B cell (primary cell): ENCODE measurements around the gene ADAMTSL1.

Experiments
- EZH2 ChIP-seq: IDR thresholded peaks from 2 replicates; pipeline ENCODE4 v1.6.1; 2012; ENCODE audit warnings: borderline replicate concordance, low read depth, mild to moderate bottlenecking, moderate library complexity, low read length; ENCODE audit not compliant: insufficient read depth, poor library complexity, severe bottlenecking
- TF ChIP-seq, protein P1 (sequence below): fragments of 200-600 bp; IDR thresholded peaks from one replicate; pipeline ENCODE4 v1.8.0; 2022; ENCODE audit warnings: antibody characterized with exemption, mild to moderate bottlenecking

DNA sequence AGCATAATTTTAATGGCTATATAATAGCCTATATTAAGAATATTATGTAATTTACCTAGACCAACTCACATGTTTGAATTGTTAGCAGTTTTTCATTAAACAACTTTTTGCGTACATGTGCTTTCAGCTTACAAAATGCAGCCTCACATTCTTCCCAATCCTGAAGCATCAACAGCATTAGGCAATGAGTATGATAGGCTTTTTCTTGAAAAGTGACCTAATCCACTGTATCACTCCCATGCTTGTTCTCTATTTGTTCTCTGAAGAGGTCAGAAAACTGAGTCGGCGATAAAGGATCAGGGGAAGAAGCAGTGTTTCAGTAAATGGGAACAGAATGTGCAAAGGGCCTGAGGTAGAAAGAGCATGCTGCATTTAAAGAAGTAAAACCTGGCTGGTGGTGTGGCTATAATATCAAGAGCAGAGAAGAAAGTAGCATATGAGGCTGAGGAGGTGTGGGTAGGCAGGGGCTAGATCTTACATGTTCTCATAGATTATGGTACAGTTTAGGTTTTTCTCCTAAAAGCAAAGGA lies 346.7 kb downstream of the ADAMTSL1 start:
- TF ChIP-seq, protein P1, sequence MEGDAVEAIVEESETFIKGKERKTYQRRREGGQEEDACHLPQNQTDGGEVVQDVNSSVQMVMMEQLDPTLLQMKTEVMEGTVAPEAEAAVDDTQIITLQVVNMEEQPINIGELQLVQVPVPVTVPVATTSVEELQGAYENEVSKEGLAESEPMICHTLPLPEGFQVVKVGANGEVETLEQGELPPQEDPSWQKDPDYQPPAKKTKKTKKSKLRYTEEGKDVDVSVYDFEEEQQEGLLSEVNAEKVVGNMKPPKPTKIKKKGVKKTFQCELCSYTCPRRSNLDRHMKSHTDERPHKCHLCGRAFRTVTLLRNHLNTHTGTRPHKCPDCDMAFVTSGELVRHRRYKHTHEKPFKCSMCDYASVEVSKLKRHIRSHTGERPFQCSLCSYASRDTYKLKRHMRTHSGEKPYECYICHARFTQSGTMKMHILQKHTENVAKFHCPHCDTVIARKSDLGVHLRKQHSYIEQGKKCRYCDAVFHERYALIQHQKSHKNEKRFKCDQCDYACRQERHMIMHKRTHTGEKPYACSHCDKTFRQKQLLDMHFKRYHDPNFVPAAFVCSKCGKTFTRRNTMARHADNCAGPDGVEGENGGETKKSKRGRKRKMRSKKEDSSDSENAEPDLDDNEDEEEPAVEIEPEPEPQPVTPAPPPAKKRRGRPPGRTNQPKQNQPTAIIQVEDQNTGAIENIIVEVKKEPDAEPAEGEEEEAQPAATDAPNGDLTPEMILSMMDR, result no peak
- no peak for TF ChIP-seq EZH2
